Measurements from ENCODE around the gene CLTCL1.

DNA sequence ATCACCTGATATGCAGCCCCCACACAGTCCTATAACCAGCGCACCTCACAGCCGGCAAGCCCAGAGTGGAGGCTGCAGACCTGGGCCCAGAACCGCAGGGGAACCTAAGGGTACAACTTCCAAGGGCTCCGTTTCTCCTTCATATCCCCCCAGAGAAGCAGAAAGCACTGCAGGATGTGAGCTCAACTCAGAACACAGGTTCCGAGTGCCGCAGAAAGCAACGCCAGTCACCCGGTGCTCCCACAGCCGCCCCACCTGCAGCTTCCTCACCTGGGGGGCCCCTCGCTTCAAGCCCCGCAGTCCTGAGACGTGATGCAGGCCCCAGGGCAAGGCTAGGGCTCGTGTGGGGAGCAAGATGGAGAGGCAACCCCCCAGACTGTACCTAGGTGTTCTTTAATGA is 158.0 kb downstream of the CLTCL1 start:
- TF ChIP-seq CTCF (IDR thresholded peaks at IDR 0.05) (no peak), POLR2A (IDR thresholded peaks at IDR 0.05) (no peak)

All from testis (tissue), 2 donors.